HUES64 (cell line): Measurements from ENCODE around the gene STXBP6.
"Not testable (repeated sequence)": the region's sequence is repeated elsewhere in the genome, so short reads cannot be mapped to it uniquely, and the experiment has no call there.

Experiments used
- H3K27ac ChIP-seq: 2 replicates; pipeline ENCODE4 v1.7.0; 2013; ENCODE audit warnings: low read depth, low read length, inconsistent platforms
- H3K27me3 ChIP-seq: 2 replicates; pipeline ENCODE4 v1.6.1; 2013; ENCODE audit warnings: mild to moderate bottlenecking, low read length; ENCODE audit not compliant: insufficient read depth
- H3K36me3 ChIP-seq: 2 replicates; pipeline ENCODE4 v1.6.1; 2013; ENCODE audit warnings: mild to moderate bottlenecking, low read length; ENCODE audit not compliant: insufficient read depth
- H3K4me1 ChIP-seq: 2 replicates; pipeline ENCODE4 v1.6.1; 2013; ENCODE audit warnings: mild to moderate bottlenecking, low read length, moderate library complexity; ENCODE audit not compliant: insufficient read depth
- H3K4me3 ChIP-seq: 2 replicates; pipeline ENCODE4 v1.5.1; 2013; ENCODE audit warnings: mild to moderate bottlenecking, low read length, moderate library complexity
- H3K9ac ChIP-seq: 2 replicates; pipeline ENCODE4 v1.6.1; 2013; ENCODE audit warnings: mild to moderate bottlenecking, low read depth, low read length
- H3K9me3 ChIP-seq: 2 replicates; pipeline ENCODE4 v1.6.1; 2013; ENCODE audit warnings: low read depth, low read length; ENCODE audit not compliant: insufficient read depth
- WGBS: fragments of 150-250, 120-280 bp; methylation state at CpG from one replicate; pipeline ENCODE4 v1.1.7; 2013; ENCODE audit warnings: missing lambda C conversion rate; 5-methylcytosine and 5-hydroxymethylcytosine counted together

The STXBP6 gene

DNA sequence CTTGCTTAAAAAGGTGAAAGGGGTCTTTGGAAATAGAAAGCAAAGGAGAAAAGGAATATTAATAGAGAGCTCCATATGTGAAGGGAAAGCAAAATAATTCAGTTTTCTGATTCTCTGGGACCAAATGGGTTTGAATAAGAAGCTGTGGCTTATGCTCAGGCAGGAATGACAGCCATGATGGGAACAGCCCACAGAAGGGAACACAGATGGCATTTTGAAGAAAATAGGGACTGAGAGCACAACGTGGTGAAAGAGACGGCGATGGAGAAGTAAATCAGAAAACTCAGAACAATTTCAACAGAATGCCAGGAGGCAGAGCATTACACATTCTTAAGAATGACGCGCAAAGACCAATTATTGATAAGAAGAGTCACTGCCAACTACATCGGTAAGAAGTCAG, 102.8 kb downstream of the STXBP6 start:
- WGBS, result 98% methylated on average over 6 of the region's 6 CpGs
- H3K9ac ChIP-seq, result no peak overlapping the region
- no peak overlapping the region for H3K4me3 ChIP-seq
- no peaks in the 10 kb centered on the region for H3K27me3 ChIP-seq
- no peaks in the 10 kb centered on the region for H3K9me3 ChIP-seq
- H3K27ac ChIP-seq, result no peak overlapping the region
- no peaks in the 10 kb centered on the region for H3K36me3 ChIP-seq
- peaks cover 30% of the 10 kb centered on the region for H3K4me1 ChIP-seq

- 46% methylated on average over 2 of the region's 2 CpGs for WGBS
- peaks cover 38% of the 10 kb centered on the region for H3K4me1 ChIP-seq
These were observed 105.1 kb downstream of the STXBP6 start for GRCh38 chr14:24944800-24945199.

GRCh38 chr14:24943024-24943423, 106.9 kb downstream of the STXBP6 start:
- Histone ChIP-seq H3K27me3 (no peaks in the 10 kb centered on the region), H3K27ac (peak overlapping the region; percentile 72; the same call in 1 of the 2 replicates), H3K36me3 (no peaks in the 10 kb centered on the region), H3K9ac (no peak overlapping the region), H3K9me3 (no peaks in the 10 kb centered on the region), H3K4me3 (no peak overlapping the region), H3K4me1 (peaks cover 39% of the 10 kb centered on the region)
- whole genome bisulfite sequencing, result 34% methylated on average over 3 of the region's 3 CpGs

More at GRCh38 chr14:24944800-24945199, 105.1 kb downstream of the STXBP6 start:
- Histone ChIP-seq H3K27me3 (no peaks in the 10 kb centered on the region), H3K4me3 (no peak overlapping the region), H3K36me3 (no peaks in the 10 kb centered on the region), H3K27ac (no peak overlapping the region), H3K9me3 (no peaks in the 10 kb centered on the region), H3K9ac (no peak overlapping the region)

GRCh38 chr14:24941719-24942118, 108.2 kb downstream of the STXBP6 start:
- H3K27me3 ChIP-seq, result no peaks in the 10 kb centered on the region
- no peak overlapping the region for H3K9ac ChIP-seq
- H3K4me1 ChIP-seq, result peaks cover 41% of the 10 kb centered on the region
- peak overlapping the region; percentile 72; the same call in 1 of the 2 replicates for H3K27ac ChIP-seq
- WGBS, result 76% methylated on average over 1 of the region's 1 CpG
- H3K36me3 ChIP-seq, result no peaks in the 10 kb centered on the region
- H3K4me3 ChIP-seq, result no peak overlapping the region
- H3K9me3 ChIP-seq, result no peaks in the 10 kb centered on the region

GRCh38 chr14:24940213-24940783, 109.6 kb downstream of the STXBP6 start:
- H3K27ac ChIP-seq, result no peak overlapping the region
- WGBS, result 98% methylated on average over 5 of the region's 5 CpGs
- H3K9me3 ChIP-seq, result no peaks in the 10 kb centered on the region
- no peak overlapping the region for H3K4me3 ChIP-seq
- H3K9ac ChIP-seq, result no peak overlapping the region
- H3K4me1 ChIP-seq, result peaks cover 41% of the 10 kb centered on the region
- no peaks in the 10 kb centered on the region for H3K36me3 ChIP-seq
- no peaks in the 10 kb centered on the region for H3K27me3 ChIP-seq

DNA sequence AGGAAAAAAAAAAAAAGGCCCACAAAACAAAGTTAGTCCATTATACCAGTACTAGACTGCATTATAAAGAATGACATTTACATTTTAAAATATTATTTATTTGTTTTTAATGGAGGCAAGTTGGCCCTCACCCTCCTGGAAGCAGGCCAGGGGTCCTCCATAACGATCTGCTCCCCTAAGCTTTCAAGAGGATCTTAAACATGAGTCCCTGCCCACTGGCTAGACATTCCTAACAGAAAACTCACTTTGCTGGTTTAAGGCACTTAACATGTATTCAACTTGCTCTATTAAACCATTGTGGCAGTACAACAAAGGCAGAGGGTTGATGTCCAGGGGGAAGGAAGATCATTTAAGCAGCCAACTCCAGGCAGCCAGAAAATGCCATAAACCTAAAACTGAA, 111.4 kb downstream of the STXBP6 start:
- H3K36me3 ChIP-seq, result no peaks in the 10 kb centered on the region
- no peak overlapping the region for H3K9ac ChIP-seq
- H3K9me3 ChIP-seq, result no peaks in the 10 kb centered on the region
- H3K4me1 ChIP-seq, result peaks cover 32% of the 10 kb centered on the region
- H3K27ac ChIP-seq, result no peak overlapping the region
- no peaks in the 10 kb centered on the region for H3K27me3 ChIP-seq
- WGBS, result 84% methylated on average over 1 of the region's 1 CpG
- H3K4me3 ChIP-seq, result no peak overlapping the region

DNA sequence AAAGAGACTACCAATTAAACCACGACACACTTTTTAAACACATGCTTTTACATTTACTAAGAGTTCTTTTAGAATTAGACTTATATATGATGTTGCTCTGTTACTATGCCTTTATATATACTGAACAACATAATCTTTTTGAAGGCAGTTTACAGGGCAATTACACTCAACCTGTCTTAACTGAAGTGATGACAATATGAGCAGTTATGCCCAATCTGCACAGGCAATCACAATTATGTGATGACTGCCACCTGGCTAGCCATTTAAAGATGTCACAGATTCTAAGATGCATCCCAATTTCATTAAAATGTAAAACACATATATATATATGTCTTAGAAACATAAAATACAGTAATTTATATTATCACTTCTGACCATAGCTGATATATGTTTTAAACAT, 112.6 kb downstream of the STXBP6 start:
- H3K9ac ChIP-seq, result no peak overlapping the region
- no peak overlapping the region for H3K27ac ChIP-seq
- H3K36me3 ChIP-seq, result no peaks in the 10 kb centered on the region
- H3K4me1 ChIP-seq, result peaks cover 22% of the 10 kb centered on the region
- no peak overlapping the region for H3K4me3 ChIP-seq
- H3K27me3 ChIP-seq, result no peaks in the 10 kb centered on the region
- no peaks in the 10 kb centered on the region for H3K9me3 ChIP-seq
- no CpG with 5 or more reads among the region's 1 CpG for WGBS

- not testable (repeated sequence) for H3K4me3 ChIP-seq, H3K27me3 ChIP-seq, H3K36me3 ChIP-seq, H3K27ac ChIP-seq, H3K9me3 ChIP-seq, H3K9ac ChIP-seq
- peaks cover 17% of the 10 kb centered on the region for H3K4me1 ChIP-seq
- WGBS, result 100% methylated on average over 2 of the region's 2 CpGs
These were observed 113.2 kb downstream of the STXBP6 start for GRCh38 chr14:24936773-24937172.

- Histone ChIP-seq H3K27me3 (no peaks in the 10 kb centered on the region), H3K27ac (no peak overlapping the region), H3K4me3 (no peak overlapping the region), H3K9ac (no peak overlapping the region), H3K36me3 (no peaks in the 10 kb centered on the region), H3K4me1 (peaks cover 12% of the 10 kb centered on the region; the same call in 1 of the 2 replicates), H3K9me3 (no peaks in the 10 kb centered on the region)
- 89% methylated on average over 1 of the region's 1 CpG for WGBS
These were observed 114.2 kb downstream of the STXBP6 start for GRCh38 chr14:24935796-24936195.

GRCh38 chr14:24928386-24928900, 121.5 kb downstream of the STXBP6 start:
- Histone ChIP-seq H3K9me3 (no peaks in the 10 kb centered on the region), H3K27me3 (no peaks in the 10 kb centered on the region), H3K4me1 (peaks cover 36% of the 10 kb centered on the region), H3K36me3 (no peaks in the 10 kb centered on the region), H3K9ac (no peak overlapping the region), H3K4me3 (no peak overlapping the region), H3K27ac (no peak overlapping the region)
- WGBS, result 100% methylated on average over 1 of the region's 1 CpG

GRCh38 chr14:24927809-24928208, 122.1 kb downstream of the STXBP6 start:
- H3K9me3 ChIP-seq, result no peaks in the 10 kb centered on the region
- H3K4me1 ChIP-seq, result peaks cover 40% of the 10 kb centered on the region
- H3K4me3 ChIP-seq, result no peak overlapping the region
- 63% methylated on average over 4 of the region's 4 CpGs for WGBS
- H3K27me3 ChIP-seq, result no peaks in the 10 kb centered on the region
- no peak overlapping the region for H3K9ac ChIP-seq
- no peak overlapping the region for H3K27ac ChIP-seq
- H3K36me3 ChIP-seq, result no peaks in the 10 kb centered on the region
